ENCODE results near the gene CFAP61.

Gene CFAP61

GRCh38 chr20:20363434-20363798 is 311.1 kb downstream of the CFAP61 start:
- Histone ChIP-seq H3K9me3 (ENCODE audit: insufficient read depth, low read depth, low read length) (no peaks in the 10 kb centered on the region), H3K36me3 (ENCODE audit: insufficient read depth, low read depth, low read length) (no peaks in the 10 kb centered on the region), H3K4me1 (ENCODE audit: insufficient read depth, low read length) (peaks cover 16% of the 10 kb centered on the region), H3K27ac (ENCODE audit: low read length) (no peak overlapping the region), H3K4me3 (ENCODE audit: low read length) (peak overlapping the region; percentile 62), H3K27me3 (ENCODE audit: insufficient read depth, low read length) (peaks cover 96% of the 10 kb centered on the region), H3K9ac (ENCODE audit: low read depth, low read length) (no peak overlapping the region; the same call in 1 of the 2 replicates)

GRCh38 chr20:20363799-20364592 is 311.7 kb downstream of the CFAP61 start:
- Histone ChIP-seq H3K27me3 (ENCODE audit: insufficient read depth, low read length) (peaks cover 96% of the 10 kb centered on the region), H3K9ac (ENCODE audit: low read depth, low read length) (no peak overlapping the region; the same call in 1 of the 2 replicates), H3K4me1 (ENCODE audit: insufficient read depth, low read length) (peaks cover 16% of the 10 kb centered on the region), H3K9me3 (ENCODE audit: insufficient read depth, low read depth, low read length) (no peaks in the 10 kb centered on the region), H3K27ac (ENCODE audit: low read length) (no peak overlapping the region), H3K4me3 (ENCODE audit: low read length) (peak overlapping the region; percentile 62; the same call in 1 of the 2 replicates), H3K36me3 (ENCODE audit: insufficient read depth, low read depth, low read length) (no peaks in the 10 kb centered on the region)

- Histone ChIP-seq H3K27ac (ENCODE audit: low read length) (no peak overlapping the region), H3K9ac (ENCODE audit: low read depth, low read length) (no peak overlapping the region), H3K4me3 (ENCODE audit: low read length) (peak overlapping the region; percentile 62), H3K36me3 (ENCODE audit: insufficient read depth, low read depth, low read length) (no peaks in the 10 kb centered on the region), H3K27me3 (ENCODE audit: insufficient read depth, low read length) (peaks cover 97% of the 10 kb centered on the region), H3K9me3 (ENCODE audit: insufficient read depth, low read depth, low read length) (no peaks in the 10 kb centered on the region), H3K4me1 (ENCODE audit: insufficient read depth, low read length) (peaks cover 16% of the 10 kb centered on the region)
Measured at GRCh38 chr20:20364593-20365479, 312.5 kb downstream of the CFAP61 start.

- Histone ChIP-seq H3K27me3 (ENCODE audit: insufficient read depth, low read length) (peaks cover 97% of the 10 kb centered on the region), H3K36me3 (ENCODE audit: insufficient read depth, low read depth, low read length) (no peaks in the 10 kb centered on the region), H3K4me1 (ENCODE audit: insufficient read depth, low read length) (peaks cover 19% of the 10 kb centered on the region), H3K9ac (ENCODE audit: low read depth, low read length) (no peak overlapping the region), H3K9me3 (ENCODE audit: insufficient read depth, low read depth, low read length) (no peaks in the 10 kb centered on the region), H3K4me3 (ENCODE audit: low read length) (peak overlapping the region; percentile 62), H3K27ac (ENCODE audit: low read length) (no peak overlapping the region)
Measured at GRCh38 chr20:20365480-20366161, 313.3 kb downstream of the CFAP61 start.

GRCh38 chr20:20366551-20366875 is 314.2 kb downstream of the CFAP61 start:
- Histone ChIP-seq H3K27ac (ENCODE audit: low read length) (no peak overlapping the region), H3K9me3 (ENCODE audit: insufficient read depth, low read depth, low read length) (no peaks in the 10 kb centered on the region), H3K4me1 (ENCODE audit: insufficient read depth, low read length) (peaks cover 18% of the 10 kb centered on the region), H3K4me3 (ENCODE audit: low read length) (peak overlapping the region; percentile 54), H3K27me3 (ENCODE audit: insufficient read depth, low read length) (peaks cover 97% of the 10 kb centered on the region), H3K36me3 (ENCODE audit: insufficient read depth, low read depth, low read length) (no peaks in the 10 kb centered on the region), H3K9ac (ENCODE audit: low read depth, low read length) (peak overlapping the region; percentile 48; the same call in 1 of the 2 replicates)

- H3K27ac ChIP-seq (ENCODE audit: low read length): no peak overlapping the region
- peak overlapping the region; percentile 48; the same call in 1 of the 2 replicates for H3K9ac ChIP-seq (ENCODE audit: low read depth, low read length)
- no peaks in the 10 kb centered on the region for H3K9me3 ChIP-seq (ENCODE audit: insufficient read depth, low read depth, low read length)
- H3K4me1 ChIP-seq (ENCODE audit: insufficient read depth, low read length): peaks cover 15% of the 10 kb centered on the region
- H3K27me3 ChIP-seq (ENCODE audit: insufficient read depth, low read length): peaks cover 97% of the 10 kb centered on the region
- peak overlapping the region; percentile 48; the same call in 1 of the 2 replicates for H3K4me3 ChIP-seq (ENCODE audit: low read length)
- no peaks in the 10 kb centered on the region for H3K36me3 ChIP-seq (ENCODE audit: insufficient read depth, low read depth, low read length)
Measured at GRCh38 chr20:20366876-20367574, 314.7 kb downstream of the CFAP61 start.

- peaks cover 97% of the 10 kb centered on the region for H3K27me3 ChIP-seq (ENCODE audit: insufficient read depth, low read length)
- H3K4me3 ChIP-seq (ENCODE audit: low read length): peak within 1 kb of the TSS; percentile 62; the same call in 1 of the 2 replicates
- peak within 1 kb of the TSS; percentile 48; the same call in 1 of the 2 replicates for H3K9ac ChIP-seq (ENCODE audit: low read depth, low read length)
- H3K36me3 ChIP-seq (ENCODE audit: insufficient read depth, low read depth, low read length): no peaks in the 10 kb centered on the region
- H3K27ac ChIP-seq (ENCODE audit: low read length): no peak within 1 kb of the TSS
- peaks cover 23% of the 10 kb centered on the region for H3K4me1 ChIP-seq (ENCODE audit: insufficient read depth, low read length)
- H3K9me3 ChIP-seq (ENCODE audit: insufficient read depth, low read depth, low read length): no peaks in the 10 kb centered on the region
Measured at GRCh38 chr20:20367575-20368417, 315.5 kb downstream of the CFAP61 start, which contains the start of gene INSM1. TSS of gene INSM1 (plus strand) at chr20:20368104. CDS start at chr20:20368268, 164 bp downstream.

GRCh38 chr20:20368418-20369249 is 316.3 kb downstream of the CFAP61 start:
- Histone ChIP-seq H3K27ac (ENCODE audit: low read length) (no peak overlapping the region), H3K27me3 (ENCODE audit: insufficient read depth, low read length) (peaks cover 97% of the 10 kb centered on the region), H3K4me3 (ENCODE audit: low read length) (peak overlapping the region; percentile 62; the same call in 1 of the 2 replicates), H3K36me3 (ENCODE audit: insufficient read depth, low read depth, low read length) (no peaks in the 10 kb centered on the region), H3K9ac (ENCODE audit: low read depth, low read length) (no peak overlapping the region), H3K9me3 (ENCODE audit: insufficient read depth, low read depth, low read length) (no peaks in the 10 kb centered on the region), H3K4me1 (ENCODE audit: insufficient read depth, low read length) (peaks cover 31% of the 10 kb centered on the region)

- H3K27ac ChIP-seq (ENCODE audit: low read length): no peak overlapping the region
- no peaks in the 10 kb centered on the region for H3K9me3 ChIP-seq (ENCODE audit: insufficient read depth, low read depth, low read length)
- H3K4me1 ChIP-seq (ENCODE audit: insufficient read depth, low read length): peaks cover 31% of the 10 kb centered on the region
- peak overlapping the region; percentile 62 for H3K4me3 ChIP-seq (ENCODE audit: low read length)
- H3K36me3 ChIP-seq (ENCODE audit: insufficient read depth, low read depth, low read length): no peaks in the 10 kb centered on the region
- peaks cover 97% of the 10 kb centered on the region for H3K27me3 ChIP-seq (ENCODE audit: insufficient read depth, low read length)
- H3K9ac ChIP-seq (ENCODE audit: low read depth, low read length): no peak overlapping the region; the same call in 1 of the 2 replicates
Measured at GRCh38 chr20:20369250-20370093, 317.1 kb downstream of the CFAP61 start.
